GM23248 (cell line): ENCODE results near the gene EP400.

ENCODE experiments used
- EZH2 ChIP-seq: fragments of 200-600 bp; sonication (generic); IDR thresholded peaks from 2 replicates; pipeline ENCODE4 v1.6.1; 2018; ENCODE audit warnings: antibody characterized with exemption, mild to moderate bottlenecking; ENCODE audit not compliant: insufficient read depth, poor library complexity, severe bottlenecking
- EZH2phosphoT487 ChIP-seq: fragments of 200-600 bp; sonication (generic); IDR thresholded peaks from 2 replicates; pipeline ENCODE4 v1.6.1; 2018; ENCODE audit warnings: antibody characterized with exemption, moderate library complexity, mild to moderate bottlenecking, low read depth; ENCODE audit not compliant: insufficient read depth

DNA sequence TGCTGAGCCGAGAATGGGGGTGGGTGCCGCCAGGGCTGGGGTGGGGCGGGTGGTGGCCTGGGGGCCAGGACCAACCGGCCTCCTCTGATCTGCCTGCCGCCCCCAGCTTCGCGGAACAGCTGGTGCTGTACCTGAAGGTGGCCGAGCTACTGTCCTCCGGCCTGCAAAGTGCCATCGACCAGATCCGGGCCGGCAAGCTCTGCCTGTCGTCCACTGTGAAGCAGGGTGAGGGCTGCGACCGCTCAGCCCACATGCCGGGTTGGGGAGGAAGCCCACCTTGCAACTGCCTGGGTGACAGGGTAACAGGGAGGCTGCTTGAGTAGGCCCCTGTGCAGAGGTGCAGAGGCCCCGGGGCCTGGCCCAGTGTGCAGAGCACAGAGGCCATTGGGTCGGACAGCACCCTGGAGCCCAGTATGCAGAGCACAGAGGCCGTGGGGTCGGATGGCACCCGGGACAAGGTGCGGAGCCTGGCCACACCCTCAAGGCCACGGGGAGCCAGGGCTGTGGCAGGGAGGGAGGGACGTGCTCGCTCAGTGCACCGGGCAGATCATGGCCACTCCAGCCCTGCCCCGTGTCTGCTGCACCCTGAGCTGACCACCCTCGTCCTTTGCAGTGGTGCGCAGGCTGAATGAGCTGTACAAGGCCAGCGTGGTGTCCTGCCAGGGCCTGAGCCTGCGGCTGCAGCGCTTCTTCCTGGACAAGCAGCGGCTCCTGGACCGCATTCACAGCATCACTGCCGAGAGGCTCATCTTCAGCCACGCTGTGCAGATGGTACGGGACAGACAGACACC is 30.2 kb upstream of the EP400 start:
- TF ChIP-seq EZH2phosphoT487 (no peak), EZH2 (no peak)
